COLO829 (cell line): ENCODE measurements around the gene BAG2.

Experiments used
- DNase-seq: peaks from one replicate; pipeline ENCODE4 v3.0.0; 2012; ENCODE audit warnings: low spot score

Gene BAG2

DNA sequence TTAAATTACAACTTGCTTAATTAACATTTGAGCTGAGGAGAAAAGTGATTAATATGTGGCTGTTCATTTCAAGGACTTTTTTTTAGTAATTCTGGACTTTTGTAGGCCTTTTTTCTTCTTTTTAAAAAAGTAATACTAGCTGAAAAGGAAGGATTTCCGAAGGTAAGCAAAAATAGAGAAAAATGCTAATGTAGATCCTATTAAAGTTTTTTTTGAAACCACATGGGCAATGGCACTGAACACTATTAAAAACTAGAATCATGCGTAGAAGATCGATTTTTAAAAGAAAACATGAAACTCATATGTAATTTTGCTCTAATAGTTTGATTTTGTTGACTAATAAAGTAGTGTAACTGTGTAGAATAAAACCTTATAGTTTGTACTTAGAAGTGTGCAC lies 2.4 kb downstream of the BAG2 start:
- DNase-seq: no peak

DNA sequence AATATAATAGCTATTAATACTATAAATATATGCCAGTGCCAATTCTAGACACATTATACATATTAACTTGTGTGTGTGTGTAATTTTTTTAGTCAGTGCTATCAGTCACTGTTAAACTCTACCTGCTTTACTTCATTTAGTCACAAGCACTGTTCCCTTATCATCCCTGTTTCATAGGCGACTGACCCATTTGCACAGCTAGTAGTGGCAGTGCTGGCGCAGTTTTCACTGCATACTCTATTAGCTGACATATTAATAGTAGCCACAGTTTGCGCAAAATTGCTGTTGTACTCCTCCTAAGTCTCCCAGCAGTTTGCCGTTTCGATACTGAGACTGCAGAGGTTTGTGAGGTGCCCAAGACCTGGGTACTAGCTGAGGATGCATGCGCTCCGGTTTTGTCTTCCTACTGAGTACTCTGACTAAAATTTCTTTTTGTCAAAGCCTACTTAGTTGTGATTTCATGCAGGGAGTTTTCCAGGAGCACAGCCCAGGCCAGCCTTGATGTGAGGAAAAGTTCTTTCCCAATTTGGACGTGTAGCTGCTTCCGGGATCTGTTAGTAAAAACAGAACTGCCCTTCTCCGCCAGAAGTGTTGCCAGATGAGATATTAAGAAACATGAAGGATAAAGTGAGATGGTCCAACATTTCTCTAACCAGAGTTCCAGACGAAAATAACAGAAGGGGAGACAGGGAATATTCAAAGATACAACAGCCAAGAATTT lies 5.6 kb downstream of the BAG2 start:
- no peak for DNase-seq

DNA sequence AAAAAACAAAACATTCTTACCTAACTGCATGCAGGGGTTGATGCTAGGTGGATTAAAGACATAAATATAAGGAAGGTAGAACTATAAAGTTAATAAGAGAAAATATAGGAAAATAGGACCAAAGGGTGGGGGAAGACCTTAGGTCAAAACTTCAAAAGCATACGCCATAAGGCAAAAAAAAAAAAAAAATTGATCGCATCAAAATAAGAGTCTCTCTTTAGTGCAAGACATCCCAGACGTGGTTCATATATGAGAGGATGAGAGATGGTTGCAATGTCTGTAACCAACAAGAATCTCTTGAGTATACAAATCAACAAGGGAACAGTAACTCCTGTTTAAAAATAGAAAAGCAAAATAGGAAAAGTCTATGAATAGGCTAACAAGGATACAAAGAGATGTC lies 8.5 kb downstream of the BAG2 start:
- DNase-seq: no peak

GRCh38 chr6:57182017-57182432 lies 9.9 kb downstream of the BAG2 start:
- no peak for DNase-seq

GRCh38 chr6:57183336-57183735 lies 11.2 kb downstream of the BAG2 start:
- DNase-seq: no peak

DNA sequence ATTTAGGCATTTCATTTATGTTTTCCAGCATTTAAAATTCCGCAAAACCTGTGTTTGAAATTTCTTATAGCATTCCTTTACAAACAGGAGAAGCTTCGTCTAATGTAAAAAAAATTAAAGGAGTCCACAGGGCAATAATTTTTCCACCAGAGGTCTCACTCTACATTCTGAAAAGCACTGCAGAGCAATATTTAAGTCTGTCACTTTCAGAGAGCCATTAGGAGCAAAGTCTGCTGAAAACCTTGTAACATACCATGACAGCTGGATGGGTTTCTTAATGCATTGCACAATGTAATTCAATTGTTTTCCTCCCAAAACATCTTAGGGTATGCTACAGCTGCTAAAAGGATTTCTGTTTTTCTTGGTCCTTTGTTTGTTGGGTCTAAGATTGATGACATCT lies 18.0 kb downstream of the BAG2 start:
- no peak for DNase-seq

DNA sequence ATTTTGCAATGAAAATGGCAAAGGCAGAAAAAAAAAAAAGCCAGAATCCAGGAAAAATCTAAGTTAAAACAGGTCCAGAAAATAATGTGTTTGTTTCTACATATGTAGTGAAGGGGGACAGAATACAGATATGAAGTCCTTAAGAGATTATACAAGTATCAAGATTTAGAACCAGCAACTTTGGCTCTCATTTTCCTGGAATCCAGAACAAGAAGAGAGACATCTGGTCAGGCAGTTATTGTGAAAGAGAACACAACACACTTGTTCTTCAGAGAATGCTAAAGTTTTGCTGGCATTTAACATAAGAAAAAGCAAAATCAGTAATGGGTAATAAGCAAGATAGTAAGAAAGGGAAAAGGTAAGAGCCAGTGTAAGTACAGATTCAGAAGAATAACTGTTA lies 21.1 kb downstream of the BAG2 start:
- no peak for DNase-seq

- DNase-seq: no peak
Measured at GRCh38 chr6:57195457-57195856, 23.3 kb downstream of the BAG2 start.

- DNase-seq: no peak
Measured at GRCh38 chr6:57198926-57199636, 27.0 kb downstream of the BAG2 start.

GRCh38 chr6:57201718-57202117 lies 29.6 kb downstream of the BAG2 start:
- no peak for DNase-seq

DNA sequence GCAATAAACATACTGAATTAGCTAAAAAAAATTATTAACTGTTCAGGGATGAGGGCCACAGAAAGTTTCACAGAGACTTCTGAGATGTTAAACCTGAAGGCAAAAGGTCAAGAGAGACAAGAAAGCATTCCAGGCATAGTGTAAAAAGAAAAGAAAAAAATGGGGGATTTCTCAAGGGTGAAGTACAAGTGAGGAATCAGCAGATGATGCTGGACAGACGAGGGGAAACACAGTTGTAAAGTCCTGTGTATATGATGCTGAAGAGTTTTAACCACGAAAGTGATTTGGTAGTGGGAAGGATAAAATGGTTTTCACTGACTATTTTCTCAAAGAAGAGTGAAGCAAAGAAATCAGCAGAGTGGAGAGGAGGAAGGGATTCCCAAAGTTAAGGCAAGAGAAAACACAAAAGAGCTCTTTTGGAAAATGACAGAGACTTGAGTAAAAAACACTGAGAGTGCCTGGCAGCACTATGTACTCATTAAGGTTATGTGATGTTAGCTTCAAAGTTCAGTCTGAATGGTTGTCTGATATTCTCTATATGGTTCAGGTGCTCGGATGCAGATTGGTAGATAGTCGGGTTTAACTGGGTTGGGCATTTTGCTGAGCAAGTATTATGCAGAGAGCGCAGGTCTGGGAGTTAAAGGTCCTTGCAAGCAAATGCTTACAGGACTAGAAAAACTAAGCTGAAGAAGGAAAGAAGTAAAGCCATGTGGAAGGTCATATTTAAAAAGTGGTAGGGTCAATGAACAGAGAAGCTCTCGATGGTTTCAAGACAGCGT lies 33.6 kb downstream of the BAG2 start:
- DNase-seq: no peak

GRCh38 chr6:57207141-57207540 lies 35.0 kb downstream of the BAG2 start:
- DNase-seq: no peak

DNA sequence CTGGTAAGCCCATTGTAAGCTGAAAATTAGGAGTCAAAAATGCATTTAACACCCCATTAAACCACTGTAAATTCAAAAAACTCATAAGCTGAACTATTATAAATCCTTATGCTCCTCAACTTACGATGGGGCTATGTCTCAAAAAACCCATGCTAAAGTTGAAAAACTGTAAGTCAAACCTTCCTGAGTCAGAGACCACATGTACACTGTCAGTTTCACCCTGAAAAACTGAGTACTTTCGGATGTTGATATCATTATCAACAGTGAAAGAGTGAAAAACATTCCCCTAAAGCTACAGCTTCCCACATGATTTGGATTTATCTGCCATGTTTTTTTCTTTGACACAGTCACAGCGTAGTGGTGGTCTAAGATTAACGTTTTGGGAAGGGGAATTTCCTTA lies 35.7 kb downstream of the BAG2 start:
- no peak for DNase-seq

GRCh38 chr6:57209030-57209429 lies 36.9 kb downstream of the BAG2 start:
- DNase-seq: no peak

DNA sequence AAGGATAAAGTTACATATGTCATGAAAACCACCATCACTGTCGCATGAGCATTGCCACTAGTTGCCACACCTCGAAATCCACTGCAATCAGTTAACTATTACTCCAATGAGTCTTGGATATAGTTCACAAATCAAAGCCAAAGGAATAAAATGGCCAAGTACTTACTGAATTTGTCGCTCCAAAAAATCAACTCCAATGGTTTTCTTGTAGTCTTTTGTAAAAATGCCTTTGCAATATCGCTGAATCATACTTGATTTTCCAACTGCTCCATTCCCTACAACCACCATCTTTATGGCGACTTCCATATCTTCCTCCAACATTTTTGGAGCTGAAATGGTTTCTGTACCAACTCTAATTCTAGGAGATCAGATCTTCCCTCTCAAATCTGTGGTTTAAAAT lies 37.9 kb downstream of the BAG2 start:
- DNase-seq: no peak

GRCh38 chr6:57215260-57215659 lies 43.1 kb downstream of the BAG2 start:
- DNase-seq: no peak

DNA sequence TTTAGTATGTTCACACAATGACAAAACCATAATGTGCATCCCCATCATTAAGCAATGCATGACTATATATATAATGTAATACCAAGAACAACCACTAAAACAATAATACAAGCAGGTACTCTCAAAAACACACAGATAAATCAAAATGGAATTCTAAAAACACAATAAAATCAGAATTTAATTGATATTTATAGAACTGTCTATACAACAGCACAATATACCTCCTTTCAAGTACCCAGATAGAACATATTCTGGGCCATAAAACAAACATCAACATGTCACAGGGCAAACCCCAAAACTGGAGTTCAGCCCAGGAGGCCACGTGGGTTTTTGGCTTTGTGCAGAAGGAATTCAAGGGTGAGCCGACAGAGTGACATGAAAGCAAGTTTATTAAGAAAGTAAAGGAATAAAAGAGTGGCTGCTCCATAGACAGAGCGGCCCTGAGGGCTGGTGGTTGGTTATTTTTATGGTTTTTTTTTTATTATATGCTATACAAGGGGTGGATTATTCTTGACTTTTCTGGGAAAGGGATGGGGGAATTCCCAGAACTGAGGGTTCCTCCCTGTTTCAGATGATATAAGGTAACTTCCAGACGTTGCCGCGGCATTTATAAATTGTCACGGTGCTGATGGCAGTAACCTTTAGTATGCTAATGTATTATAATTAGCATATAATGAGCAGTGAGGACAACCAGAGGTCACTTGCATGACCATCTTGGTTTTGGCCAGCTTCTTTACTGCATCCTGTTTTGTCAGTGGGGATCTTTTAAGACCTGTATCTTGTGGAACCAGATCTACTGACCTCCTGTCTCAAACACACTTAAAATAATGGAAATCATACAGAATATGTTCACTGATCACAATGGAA lies 44.3 kb downstream of the BAG2 start:
- DNase-seq: no peak

DNA sequence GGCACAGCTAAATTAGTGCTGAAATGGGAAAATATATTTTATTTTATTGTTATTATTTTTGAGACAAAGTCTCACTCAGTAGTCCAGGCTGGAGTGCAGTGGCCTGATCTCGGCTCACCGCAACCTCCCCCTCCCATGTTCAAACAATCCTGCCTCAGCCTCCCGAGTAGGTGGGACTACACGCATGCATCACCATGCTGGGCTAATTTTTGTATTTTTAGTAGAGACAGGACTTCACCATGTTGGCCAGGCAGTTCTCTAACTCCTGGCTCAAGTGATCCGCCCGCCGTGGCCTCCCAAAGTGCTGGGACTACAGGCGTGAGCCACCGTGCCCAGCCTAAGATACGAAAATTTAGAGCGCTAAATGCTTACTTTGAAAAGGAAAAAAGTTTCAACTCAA lies 45.1 kb downstream of the BAG2 start:
- DNase-seq: no peak

DNA sequence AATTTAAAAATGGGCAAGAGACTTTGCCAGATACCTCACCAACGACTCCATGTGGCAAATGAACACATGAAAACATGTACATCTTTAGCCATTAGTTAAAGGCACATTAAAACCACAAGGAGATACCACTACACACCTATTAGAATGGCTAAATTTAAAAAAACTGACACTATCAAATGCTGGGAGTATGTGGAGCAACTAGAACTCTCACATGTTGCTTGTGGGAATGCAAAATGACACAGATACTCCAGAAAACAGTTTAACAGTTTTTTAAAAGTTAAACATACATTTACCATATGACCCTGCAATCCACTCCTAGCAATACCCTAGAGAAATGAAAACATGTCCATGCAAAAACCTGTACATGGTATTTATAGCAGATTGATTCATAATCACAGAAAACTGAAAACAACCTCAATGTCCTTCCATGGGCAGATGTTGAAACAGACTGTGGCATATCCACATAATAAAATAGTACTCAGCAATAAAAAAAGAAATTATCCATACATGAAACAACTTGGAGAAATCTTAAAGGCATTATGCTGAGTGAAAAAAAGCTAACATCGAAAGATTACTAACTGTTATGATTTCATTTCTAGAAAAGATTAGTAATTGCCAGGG lies 48.1 kb downstream of the BAG2 start:
- no peak for DNase-seq

DNA sequence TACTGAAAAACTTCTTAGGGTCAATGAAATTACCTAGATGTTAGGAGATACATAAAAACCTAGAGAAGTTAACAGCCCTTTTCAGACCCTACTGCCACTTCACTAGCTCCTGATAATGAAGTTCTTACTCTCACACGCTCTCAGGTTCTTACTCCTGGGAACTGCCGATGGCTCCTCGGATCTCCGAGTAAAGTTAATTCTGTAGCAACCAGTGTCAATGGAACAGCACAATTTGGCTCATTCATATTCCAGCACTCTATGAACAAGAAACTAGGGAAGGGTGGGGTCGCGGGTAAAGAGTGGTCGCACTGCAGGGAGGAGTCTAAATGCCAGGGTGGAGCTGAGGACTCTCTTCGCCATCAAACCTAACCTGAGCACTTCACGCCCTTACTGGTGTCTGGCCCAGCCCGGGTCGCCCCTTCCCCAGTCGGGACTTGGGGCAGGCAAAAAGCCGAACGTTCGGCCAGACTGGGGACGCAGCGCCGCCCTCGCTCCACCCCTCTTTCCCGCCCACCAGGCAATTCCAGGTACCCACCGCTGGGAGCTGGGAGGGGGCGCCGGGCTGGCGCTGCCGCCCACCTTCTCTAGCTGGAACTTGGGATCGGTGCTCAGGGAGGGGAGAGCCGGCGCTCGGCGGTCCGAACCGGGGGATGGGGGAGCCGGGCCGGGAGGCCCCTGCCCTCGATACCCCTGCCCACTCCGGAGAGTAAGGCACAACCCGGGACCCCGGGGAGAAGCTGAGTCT lies 49.2 kb downstream of the BAG2 start:
- no peak for DNase-seq
